HG02642 (cell line): ENCODE measurements around the gene DCUN1D3.

ENCODE experiments used
- ATAC-seq: cut with Tn5 transposase; IDR thresholded peaks from one replicate; pipeline ENCODE4 v1.9.1; 2021; ENCODE audit warnings: mild to moderate bottlenecking; ENCODE audit not compliant: unreplicated experiment, poor library complexity

Gene DCUN1D3

DNA sequence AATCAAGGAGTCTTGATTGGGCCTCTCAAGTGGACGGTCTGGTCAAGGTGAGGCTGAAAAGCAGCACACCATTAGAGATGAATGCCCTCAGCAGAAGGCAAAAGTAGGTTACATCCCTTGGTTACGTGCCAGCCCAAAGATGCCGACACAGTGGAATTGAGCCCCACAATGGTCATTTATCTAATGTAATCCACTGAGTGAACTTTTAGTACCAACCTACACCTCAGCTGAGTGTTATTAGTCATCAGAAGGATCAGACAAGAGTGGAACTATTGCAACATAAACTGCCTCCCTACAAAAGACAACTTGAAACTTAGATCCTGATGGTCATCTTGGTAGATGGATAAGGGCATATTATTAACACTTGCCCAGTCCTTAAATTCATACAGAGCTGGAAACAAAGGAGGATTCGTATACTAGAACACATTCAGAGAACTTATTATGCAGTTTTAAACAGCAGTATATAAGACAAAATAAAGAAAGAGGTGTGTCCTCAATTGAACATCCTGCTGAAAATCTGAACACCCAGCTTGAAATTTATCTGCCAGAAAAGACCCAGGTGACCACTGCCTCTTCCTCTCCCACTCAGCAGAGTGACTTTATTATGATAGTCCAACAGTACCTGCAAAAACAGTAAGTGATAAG is 2.8 kb downstream of the DCUN1D3 start:
- no peak for ATAC-seq

DNA sequence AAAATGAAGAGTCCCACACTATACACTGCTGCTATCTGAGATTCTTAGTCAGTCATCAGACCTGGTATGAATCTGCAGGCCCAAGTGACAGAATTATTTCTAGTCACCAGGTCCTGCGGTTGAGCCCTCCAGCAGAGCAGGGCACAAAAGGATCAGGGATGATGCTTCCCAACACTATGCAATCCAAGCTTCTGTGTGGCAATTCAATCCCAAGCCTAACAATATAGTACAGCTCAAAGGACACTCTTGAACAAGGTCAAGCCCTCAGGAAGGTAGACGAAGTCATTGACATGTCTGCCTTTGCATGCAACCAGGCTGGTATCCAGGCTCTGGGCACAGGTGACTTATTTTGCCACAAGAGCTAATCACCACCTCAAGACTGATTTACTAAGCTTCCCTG is 5.8 kb downstream of the DCUN1D3 start:
- ATAC-seq: no peak

DNA sequence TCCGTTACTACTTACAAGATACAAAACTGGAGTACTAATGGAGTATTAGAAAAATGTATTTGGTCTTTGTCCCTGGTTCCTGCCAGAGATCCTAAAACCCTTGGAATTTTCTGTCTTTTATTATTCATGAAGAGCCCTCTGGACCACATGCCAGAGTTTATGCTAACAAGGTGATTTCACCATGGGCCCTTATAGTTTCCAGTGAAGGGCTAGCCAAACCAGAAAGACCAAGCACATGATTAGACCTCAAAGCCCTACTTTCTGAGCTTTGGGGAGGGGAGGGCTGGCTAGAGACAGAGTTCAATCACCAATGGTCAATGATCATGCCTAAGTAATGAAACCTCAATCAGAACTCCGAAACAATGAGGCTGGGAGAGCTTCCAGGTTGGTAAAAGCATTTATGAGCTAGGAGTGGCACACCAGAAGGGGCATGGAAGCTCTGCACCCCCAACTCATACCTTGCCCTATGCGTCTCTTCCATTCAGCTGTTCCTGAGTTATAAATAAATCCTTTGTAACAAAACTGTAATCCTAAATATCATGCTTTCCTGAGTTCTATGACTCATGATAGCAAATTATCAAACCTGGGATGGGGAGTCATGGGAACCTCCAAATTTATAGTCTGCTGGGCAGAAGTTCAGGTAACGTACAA is 10.4 kb downstream of the DCUN1D3 start:
- ATAC-seq: no peak

DNA sequence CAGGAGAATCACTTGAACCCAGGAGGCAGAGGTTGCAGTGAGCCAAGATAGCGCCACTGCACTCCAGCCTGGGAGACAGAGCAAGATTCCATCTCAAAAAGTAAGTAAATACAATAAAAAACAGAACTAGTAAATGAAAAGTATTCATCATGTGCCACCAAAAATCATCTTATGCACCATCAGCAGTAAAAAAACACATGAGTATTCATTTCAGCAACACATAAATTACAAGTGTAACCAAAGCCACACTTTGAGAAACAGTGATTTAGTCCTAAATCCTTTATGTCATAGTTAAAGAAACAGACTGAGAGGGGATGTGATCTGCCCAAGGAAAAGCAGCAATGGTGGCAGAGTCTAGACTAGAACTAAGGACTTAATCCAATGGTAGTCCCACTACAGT is 13.0 kb downstream of the DCUN1D3 start:
- ATAC-seq: no peak

DNA sequence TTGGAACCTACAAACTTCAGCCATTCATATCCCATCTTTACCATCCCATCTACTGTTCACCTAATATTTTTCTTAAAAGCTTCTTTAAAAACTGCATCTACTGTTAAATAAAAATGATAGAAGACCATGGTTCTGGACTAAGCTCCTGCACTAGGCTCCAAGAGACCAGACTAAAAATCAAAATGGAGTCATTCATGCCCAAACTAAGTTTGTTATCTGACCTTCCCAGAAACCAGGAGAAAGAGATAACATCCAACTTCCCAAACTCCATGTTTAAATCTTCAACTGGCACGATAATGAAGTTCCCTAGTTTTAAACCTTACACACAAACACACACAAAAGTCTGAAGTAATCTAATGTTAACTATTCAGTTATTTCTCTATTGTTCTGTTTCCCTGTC is 13.8 kb downstream of the DCUN1D3 start:
- ATAC-seq: no peak

DNA sequence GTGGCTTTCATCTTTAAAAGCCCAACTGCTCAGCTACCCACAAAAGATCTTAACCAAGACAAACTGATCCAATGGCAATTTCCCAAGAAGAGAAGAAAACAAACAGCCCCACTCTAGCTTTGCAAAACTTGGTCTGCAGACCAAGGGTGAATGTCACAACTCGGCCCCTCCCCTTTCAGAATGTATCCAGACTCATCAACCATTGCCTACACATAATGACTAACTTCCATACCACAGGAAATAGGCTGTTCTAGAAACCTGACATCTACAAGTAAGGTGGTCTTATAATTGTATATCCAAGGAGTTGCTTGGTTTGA is 16.0 kb downstream of the DCUN1D3 start:
- ATAC-seq: no peak

DNA sequence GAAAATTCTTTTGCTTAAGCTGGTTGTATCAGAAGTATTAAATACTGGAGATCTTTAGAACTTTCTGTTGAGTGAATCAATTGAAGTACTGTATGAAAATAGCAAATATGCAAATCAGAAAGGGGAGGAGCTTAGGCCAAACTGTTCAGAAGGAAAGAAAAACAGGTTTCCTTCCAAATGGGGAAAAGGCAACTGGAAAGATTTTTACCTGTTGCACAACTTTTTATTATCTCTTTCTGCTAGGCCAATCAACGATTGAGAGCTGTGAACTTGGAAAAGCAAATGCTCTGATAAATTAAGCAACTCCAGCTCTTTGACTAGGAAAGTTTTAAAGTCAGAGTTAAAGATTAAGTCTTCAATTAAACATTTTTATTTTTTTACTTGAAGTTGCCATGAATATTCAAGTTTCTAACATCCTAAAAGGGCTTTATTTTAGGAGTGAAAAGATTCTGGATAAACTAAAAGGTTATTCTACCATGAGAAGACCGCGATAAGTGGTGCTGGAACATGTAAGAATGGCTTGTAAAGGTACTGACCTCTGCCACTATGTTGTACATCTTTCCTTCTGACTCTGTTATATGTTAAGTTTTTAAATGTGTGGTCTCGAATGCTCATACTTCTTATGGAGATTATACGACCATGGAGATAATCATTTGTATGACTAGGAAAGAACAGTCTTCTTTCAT is 16.5 kb downstream of the DCUN1D3 start:
- ATAC-seq: no peak

DNA sequence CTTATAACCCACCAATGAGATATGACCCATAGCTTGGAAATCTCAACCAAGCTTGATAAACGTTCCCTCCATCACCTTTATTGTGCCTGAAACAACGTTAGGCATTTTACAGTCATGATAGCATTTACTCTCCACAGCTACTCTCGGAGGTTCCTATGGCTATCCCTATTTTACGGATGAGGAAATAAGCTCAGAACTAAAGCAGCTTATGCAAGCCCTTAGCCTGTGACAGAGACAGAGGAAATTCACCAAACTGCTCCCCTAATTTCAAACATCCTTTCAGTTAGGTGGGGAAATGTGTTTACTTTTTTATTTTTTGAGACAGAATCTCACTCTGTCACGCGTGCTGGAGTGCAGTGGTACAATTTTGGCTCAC is 18.7 kb downstream of the DCUN1D3 start:
- ATAC-seq: no peak

DNA sequence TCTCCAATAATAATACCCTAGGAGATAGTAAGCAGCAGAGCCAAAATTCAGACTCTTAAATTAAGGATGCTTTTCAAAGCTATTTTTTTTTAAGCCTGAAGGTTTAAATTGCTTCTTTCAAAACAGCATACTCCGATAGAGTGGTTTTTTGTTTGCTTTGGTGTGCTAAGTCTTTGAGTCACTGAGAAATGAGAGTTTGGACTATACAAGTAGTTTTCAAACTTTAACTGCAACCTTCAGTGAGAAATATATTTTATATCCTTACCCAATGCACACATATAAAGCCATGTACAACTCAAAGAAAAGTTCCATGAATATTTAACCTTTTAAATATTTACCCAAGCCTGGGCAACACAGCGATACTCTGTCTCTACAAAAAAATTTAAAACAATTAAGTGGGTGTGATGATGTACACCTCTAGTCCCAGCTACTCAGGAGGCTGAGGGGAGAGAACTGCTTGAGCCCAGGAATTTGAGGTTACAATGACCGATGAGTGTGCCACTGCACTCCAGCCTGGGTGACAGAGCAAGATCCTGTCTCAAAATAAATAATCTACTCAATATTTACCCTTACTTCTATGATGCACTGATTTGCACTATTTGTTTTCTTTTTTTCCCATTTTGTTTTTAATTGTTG is 19.2 kb downstream of the DCUN1D3 start:
- no peak for ATAC-seq

DNA sequence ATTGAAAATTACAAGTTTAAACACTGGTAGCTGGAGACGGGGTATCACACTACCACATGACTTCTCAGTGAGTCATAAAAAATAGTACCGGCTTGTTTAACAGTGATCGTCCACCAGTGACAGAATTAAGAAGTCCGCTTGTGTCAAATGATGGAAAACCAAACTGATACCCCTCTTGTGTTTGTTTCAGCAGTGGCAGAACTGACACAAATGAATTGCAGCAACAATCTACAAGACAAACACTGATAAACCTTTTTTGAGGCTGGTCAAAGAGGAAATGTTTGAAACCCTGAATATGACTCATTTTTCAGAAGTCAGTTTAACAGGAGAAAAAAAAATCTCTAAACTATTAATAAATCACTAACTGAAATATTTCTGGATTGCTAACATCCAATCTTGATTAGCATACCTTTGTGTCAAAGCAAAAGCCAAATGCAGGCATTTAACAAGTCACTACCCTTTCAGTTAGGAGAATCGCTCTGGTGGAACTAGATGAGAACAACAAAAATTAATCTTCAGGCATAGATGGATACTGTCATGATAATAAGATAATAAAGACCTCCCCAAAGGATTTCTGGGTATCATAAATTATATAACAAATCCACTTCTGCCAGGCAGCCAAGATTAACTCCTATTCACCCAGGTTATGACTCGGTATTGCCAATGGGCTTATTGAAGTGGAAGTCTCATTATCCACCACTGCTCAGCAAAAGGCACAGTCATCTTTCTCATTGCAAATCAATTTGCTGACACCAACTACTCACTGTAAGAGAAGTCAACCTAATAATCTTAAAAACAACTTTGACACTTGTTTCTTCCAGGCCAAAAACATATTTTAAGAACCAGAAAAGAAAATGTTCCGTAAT is 20.8 kb downstream of the DCUN1D3 start:
- no peak for ATAC-seq

DNA sequence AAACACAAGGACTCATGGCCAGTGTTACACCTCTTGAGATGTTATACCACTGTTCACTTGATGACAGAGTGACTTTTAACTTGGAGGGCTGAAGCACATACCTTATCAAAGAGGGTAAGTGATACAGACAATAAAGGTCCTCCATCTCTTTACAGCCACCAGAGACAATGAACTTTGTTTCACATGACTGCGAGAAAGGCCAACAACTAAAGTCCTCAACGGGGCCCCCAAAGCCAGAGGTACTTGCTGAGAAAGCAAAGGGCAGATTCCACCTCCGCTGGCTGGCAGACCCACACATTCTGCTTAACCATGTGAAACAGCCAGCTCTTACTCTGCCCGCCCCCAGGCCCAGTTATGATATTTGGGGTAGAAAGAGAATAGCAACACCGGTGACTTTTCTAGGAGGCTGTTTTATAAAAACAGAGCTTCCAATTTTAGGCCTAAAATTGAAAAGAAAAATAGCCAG is 21.4 kb downstream of the DCUN1D3 start:
- ATAC-seq: no peak

DNA sequence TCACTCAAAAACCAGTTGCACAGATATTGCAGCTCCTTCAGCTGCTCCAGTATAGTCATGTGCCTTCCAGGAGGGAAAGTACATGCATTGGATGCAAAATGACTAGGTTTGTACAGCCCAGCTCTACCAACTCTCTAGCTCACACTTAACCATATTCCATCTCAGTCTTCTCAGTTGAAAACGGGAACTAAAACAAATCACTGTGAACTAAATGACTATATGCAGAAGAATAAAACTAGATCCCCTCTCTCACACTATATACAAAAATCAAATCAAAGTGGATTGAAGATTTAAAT is 24.9 kb downstream of the DCUN1D3 start:
- no peak for ATAC-seq

DNA sequence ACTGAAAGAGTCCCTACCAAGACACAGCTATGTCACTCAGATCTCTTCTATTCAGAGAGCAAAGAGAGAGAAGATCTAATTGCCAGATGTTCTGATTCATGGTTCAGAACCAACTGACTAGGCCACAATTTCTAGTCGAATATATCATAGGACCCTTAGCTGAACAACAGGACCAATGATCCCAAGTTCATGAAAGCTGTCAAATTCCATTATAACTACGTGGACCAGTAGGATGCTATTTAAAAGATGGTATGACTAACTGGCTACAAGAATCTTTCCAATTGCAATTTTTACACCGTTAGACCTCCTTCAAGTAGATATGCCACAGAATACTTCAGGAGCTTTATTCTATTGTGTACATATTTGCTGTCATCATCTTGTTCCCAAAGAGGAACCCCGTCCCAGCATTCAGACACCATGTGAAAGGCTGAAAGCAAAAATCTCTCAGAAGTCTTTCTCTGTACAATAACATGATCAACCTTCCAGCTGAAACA is 26.0 kb downstream of the DCUN1D3 start:
- ATAC-seq: no peak

DNA sequence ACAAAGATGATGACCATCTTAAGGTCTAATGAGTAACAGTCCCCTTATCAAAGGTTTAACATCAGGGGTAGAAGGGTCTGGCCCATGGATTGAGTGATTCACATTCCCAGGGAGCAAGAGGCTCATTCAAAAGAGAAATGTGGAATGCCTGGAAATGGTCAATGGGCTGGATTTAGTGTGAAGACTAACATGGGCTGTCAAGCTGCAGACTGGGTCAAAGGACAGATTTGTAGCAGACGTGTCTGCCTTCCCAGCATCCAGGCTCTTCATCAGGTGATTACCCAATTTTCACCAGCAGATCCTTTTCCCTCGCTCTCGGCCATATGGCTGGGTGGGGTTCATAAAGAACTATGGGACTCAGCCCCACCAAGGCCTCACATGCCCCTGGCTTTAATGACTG is 26.8 kb downstream of the DCUN1D3 start:
- no peak for ATAC-seq

DNA sequence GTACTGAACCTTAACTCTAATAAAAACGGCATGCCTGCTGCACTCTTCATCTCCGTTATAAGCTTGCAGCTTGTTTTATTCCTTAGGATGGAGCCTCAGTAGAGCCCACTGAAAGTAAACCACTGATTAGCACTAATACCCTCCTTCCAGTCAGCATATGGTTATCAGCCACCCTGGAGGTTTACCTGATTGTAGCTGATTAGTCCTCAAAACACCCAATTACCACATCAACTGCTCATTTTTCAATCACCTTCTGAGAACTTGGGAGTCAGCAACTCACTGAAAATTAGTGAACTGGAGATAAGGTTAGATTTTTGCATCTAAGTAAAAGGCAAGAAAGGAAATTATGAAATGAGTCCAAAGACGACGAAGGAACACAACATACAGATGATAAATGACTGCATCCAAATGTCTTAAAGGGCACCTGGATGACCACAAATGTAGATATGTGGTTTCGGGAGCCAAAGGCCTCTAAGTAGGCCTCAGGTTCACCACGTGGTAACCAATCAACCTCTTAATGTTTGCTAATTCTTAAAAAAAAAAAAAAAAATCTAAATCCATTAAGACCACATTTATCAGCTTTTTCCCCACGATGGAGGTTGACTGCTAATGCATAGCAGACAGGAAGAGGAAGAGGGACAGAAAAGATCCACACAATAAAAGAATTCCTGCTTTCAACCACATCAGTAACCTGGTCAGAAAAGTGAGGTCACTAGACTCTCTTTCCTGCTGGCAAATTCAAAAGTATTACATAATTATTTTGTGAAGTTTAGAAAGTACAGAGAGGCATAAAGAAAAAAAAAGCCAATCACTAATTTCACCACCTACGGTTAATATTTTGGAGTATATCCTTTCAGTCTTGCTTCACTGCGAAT is 28.0 kb downstream of the DCUN1D3 start:
- no peak for ATAC-seq

DNA sequence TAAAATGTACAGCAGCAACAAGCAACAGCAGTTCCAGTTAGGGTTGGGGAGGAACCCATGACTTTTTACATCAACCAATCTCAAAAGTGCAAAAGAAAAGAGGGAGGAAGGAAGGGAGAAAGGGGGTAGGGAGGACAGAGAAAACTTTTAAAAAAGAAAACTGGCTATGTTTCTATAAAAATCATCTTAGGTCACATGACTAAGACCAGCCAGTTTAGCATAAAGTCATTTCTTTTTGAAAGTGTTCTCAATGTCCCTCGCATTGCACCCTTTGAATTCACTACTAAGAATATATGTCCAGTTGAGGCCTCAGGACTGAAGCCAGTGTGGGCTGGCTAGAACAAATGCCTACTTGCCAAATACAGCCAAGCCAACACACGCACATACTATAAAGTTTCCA is 28.9 kb downstream of the DCUN1D3 start:
- no peak for ATAC-seq

DNA sequence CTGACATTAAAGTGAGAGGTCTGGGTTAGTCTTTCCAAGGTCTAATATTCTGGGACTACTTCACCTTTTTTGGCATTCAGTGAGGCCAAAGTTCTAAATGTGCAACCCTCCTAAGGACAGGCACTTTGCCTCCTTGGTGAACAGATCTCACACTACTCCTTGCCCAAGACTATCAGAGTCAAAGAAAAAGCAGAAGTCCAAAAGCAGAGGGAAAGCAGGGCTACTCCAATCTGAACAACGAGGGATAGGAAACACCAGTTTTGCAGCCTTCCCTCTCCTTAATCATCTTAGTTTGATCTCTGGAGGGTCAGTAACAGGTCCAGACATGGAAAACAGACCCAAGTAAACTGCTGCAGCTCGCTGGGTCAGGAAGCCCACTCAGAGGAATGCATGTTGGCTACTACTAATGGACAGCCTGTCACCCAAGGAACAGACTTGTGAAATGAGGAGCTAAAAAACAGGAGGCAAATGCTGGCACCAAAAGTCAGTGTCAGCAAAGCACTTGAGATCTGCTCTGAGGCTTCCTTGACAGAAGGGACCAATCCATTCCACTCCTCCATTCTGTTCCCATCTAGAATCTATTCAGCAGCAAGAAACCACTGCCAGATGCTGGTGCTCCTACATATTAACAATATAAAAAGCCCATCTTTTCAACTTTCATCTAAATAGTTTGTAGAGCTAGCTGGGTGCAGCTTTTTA is 29.9 kb downstream of the DCUN1D3 start:
- no peak for ATAC-seq

DNA sequence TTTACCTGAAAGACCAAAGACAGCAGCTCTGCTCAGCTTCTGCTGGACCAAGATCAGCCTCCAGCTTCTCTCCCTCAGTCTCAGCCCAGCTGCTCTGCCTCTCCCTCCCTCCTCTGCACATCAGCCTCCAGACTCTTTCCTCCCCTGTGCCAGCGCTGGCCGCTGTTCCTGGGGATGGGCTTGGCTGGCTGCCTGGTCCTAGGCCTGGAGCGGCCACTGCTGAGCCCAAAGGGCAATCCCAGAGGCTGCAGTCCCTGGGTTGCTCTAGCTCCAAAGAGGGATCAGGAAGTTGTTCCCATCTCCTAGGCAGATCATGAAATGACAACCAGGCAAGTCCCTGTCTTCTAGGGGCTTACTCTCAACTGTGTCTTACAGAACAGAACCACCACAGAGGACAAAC is 31.3 kb downstream of the DCUN1D3 start:
- ATAC-seq: no peak

DNA sequence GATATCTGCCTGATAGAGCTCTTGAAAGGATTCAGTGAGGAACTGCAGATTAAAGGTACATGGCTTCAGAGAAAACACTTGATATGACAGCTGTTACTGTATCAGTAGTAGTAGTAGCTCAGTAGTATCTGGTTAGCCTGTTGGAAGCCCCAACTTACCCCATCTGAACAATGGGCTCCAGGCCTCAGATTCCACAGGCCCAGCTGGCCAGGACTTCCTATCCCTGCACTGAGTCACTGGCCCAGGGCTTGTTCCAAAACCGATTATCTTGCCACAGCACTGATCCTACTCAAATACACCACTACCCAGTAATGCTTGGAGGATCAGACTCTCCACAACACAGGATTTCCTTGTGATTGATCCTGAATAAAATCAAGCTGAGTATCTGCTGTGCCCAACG is 32.6 kb downstream of the DCUN1D3 start:
- ATAC-seq: no peak
